GM12878 (cell line): Measurements from ENCODE around the gene MAP4K2.
"Not testable (repeated sequence)": the region's sequence is repeated elsewhere in the genome, so short reads cannot be mapped to it uniquely, and the experiment has no call there.

Experiments
- BRCA1 ChIP-seq: IDR thresholded peaks from 2 replicates; pipeline ENCODE4 v1.6.1; 2011; ENCODE audit warnings: low read depth, low read length, improper control_type of control experiment
- CTCF ChIP-seq, 3 experiments: IDR thresholded peaks in 2 of 3; conservative IDR thresholded peaks in 1 of 3; 2 replicates each; pipeline ENCODE4 v1.5.1; 2011; ENCODE audit warnings: low read depth in 3 of 3, low read length in 3 of 3, mild to moderate bottlenecking in 3 of 3, control low read depth in 2 of 3, moderate library complexity in 2 of 3, inconsistent platforms in 1 of 3, mixed read lengths in 1 of 3; ENCODE audit not compliant: control insufficient read depth in 2 of 3, insufficient read depth in 1 of 3; ENCODE audit errors: extremely low read depth in 1 of 3
- POLR2AphosphoS5 ChIP-seq: IDR thresholded peaks from 2 replicates; pipeline ENCODE4 v1.6.1; 2011; ENCODE audit warnings: mild to moderate bottlenecking, low read length, inconsistent platforms
- POU2F2 ChIP-seq: IDR thresholded peaks from 3 replicates; pipeline ENCODE4 v1.6.1; 2011; ENCODE audit warnings: low read depth, mild to moderate bottlenecking, low read length, borderline replicate concordance
- ZSCAN29 ChIP-seq: fragments of 450-650 bp; IDR thresholded peaks from 2 replicates; pipeline ENCODE4 v1.6.1; 2017; ENCODE audit warnings: mild to moderate bottlenecking, moderate library complexity

- TF ChIP-seq BRCA1; CTCF (IDR thresholded peaks at IDR 0.05 in 2 of 3, conservative IDR thresholded peaks at IDR 0.05 in 1 of 3; ENCODE audit: control insufficient read depth in 2 of 3, extremely low read depth in 1 of 3, insufficient read depth in 1 of 3, low read depth in 3 of 3, low read length in 3 of 3); ZSCAN29; POU2F2; POLR2AphosphoS5: not testable (repeated sequence)
These were observed 12.4 kb upstream of the MAP4K2 start for GRCh38 chr11:64815433-64815832.
